OCI-LY7 (cell line): ENCODE data around the gene SLC18A2.

Experiments used
- EZH2phosphoT487 ChIP-seq: fragments of 200-600 bp; sonication (generic); IDR thresholded peaks from 2 replicates; pipeline ENCODE4 v1.6.1; 2018; ENCODE audit warnings: low read depth, borderline replicate concordance, mild to moderate bottlenecking, mixed run types, antibody characterized with exemption, low read length, moderate library complexity, mixed read lengths
- TF ChIP-seq, protein P1 (sequence below): fragments of 200-600 bp; sonication (generic); conservative IDR thresholded peaks from 2 replicates; pipeline ENCODE4 v1.5.1; 2014; ENCODE audit warnings: mild to moderate bottlenecking, antibody characterized with exemption, low read length, moderate library complexity, mixed read lengths

- TF ChIP-seq, protein P1, sequence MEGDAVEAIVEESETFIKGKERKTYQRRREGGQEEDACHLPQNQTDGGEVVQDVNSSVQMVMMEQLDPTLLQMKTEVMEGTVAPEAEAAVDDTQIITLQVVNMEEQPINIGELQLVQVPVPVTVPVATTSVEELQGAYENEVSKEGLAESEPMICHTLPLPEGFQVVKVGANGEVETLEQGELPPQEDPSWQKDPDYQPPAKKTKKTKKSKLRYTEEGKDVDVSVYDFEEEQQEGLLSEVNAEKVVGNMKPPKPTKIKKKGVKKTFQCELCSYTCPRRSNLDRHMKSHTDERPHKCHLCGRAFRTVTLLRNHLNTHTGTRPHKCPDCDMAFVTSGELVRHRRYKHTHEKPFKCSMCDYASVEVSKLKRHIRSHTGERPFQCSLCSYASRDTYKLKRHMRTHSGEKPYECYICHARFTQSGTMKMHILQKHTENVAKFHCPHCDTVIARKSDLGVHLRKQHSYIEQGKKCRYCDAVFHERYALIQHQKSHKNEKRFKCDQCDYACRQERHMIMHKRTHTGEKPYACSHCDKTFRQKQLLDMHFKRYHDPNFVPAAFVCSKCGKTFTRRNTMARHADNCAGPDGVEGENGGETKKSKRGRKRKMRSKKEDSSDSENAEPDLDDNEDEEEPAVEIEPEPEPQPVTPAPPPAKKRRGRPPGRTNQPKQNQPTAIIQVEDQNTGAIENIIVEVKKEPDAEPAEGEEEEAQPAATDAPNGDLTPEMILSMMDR, result no peak
- no peak for TF ChIP-seq EZH2phosphoT487
Measured at GRCh38 chr10:117249493-117250093, 8.7 kb downstream of the SLC18A2 start.
